Measurements from ENCODE around the gene KRT10.

Gene KRT10

DNA sequence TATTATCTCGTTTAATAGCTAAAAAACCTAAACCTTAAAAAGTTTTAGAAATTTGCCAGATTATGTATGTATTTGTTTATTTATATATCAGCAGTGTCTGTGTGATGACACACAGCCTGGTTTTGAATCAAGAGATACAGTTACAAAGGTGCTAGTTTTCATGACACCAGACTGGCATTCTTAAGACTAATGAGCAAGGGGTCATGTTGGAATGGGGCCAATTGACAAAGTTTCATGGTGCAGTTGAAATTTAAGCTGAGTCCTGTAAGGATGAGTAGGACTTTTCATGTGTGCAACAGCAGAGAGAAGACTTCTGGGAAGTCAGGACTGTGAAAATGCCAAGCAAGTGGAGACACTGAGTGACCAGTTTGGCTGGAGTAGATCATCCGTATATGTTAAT lies 3.2 kb upstream of the KRT10 start:
- TF ChIP-seq CTCF (IDR thresholded peaks at IDR 0.05; ENCODE audit: low read depth, low read length, missing control alignments) = no peak
- in situ Hi-C loops (cut with HindIII; ENCODE audit: low sequenced_read_pairs) = no loop called here
- H3K4me3 ChIP-seq (ENCODE audit: low read depth, low read length) = no peak overlapping the region
- no peak for DNase-seq (ENCODE audit: low read depth)

DNA sequence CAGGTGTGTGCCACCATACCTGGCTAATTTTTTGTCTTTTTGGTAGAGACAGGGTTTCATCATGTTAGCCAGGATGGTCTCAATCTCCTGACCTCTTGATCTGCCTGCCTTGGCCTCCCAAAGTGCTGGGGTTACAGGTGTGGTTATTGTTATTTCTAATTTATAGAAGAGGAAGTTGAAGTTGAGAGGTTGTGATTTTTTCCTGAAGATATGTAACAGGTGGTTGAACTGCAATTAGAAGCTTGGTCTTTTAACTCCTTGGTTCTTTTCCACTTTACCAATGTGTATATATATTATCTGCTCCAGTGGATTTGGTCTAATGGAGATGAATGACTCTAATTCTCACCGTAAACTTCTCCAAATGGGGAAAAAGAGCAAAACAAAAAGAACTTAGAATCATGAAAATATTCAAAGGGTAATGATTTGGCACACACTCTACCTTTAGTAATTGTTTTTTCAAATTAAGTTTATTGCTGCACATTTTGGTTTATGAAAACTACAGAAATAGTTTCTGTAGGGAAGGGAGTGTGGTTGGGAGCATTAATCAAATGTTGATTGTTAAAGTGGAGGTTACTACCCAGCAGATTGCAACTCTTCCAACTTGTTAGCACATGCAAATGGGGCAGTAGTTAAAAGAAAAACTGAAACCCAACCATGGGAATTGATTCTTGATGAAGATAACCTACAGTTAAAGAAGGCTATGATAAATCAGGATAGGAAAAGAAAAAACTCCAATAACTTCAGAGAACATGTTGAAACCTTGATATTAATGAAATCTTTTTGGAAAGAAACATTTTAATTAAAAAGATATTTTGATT lies 1.8 kb upstream of the KRT10 start:
- in situ Hi-C loops (cut with HindIII; ENCODE audit: low sequenced_read_pairs) = no loop called here
- H3K4me3 ChIP-seq (ENCODE audit: low read depth, low read length) = no peak overlapping the region
- no peak for DNase-seq (ENCODE audit: low read depth)
- no peak for TF ChIP-seq CTCF (IDR thresholded peaks at IDR 0.05; ENCODE audit: low read depth, low read length, missing control alignments)

DNA sequence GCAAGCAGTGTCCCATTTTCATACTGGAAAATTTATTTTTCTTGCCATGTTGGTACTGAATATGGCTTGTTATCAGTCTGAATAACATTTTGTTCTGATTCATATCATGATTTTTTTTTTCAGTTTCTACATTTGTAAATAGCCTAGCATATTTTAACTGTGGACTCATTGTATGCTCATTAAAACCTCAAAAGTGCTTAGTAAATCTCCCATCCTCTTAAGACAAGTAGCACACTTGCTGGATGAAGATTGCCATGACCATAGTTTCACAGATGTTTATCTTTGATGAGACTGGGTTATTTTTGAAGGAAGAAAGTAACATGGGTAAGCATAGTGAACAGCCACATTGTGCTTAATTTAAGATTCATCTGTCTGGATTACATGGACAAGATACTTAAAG lies 878 bp downstream of the KRT10 start:
- TF ChIP-seq CTCF (IDR thresholded peaks at IDR 0.05; ENCODE audit: low read depth, low read length, missing control alignments) = no peak
- no peak overlapping the region for H3K4me3 ChIP-seq (ENCODE audit: low read depth, low read length)
- no peak for DNase-seq (ENCODE audit: low read depth)
- in situ Hi-C loops (cut with HindIII; ENCODE audit: low sequenced_read_pairs) = no loop called here

GRCh38 chr17:40820228-40820838 lies 2.1 kb downstream of the KRT10 start:
- TF ChIP-seq CTCF (IDR thresholded peaks at IDR 0.05; ENCODE audit: low read depth, low read length, missing control alignments) = no peak
- DNase-seq (ENCODE audit: low read depth) = no peak
- in situ Hi-C loops (cut with HindIII; ENCODE audit: low sequenced_read_pairs) = no loop called here
- no peak overlapping the region for H3K4me3 ChIP-seq (ENCODE audit: low read depth, low read length)

GRCh38 chr17:40819528-40820125 lies 2.8 kb downstream of the KRT10 start:
- peak overlapping the region; percentile 58 for H3K4me3 ChIP-seq (ENCODE audit: low read depth, low read length)
- in situ Hi-C loops (cut with HindIII; ENCODE audit: low sequenced_read_pairs) = no loop called here
- TF ChIP-seq CTCF (IDR thresholded peaks at IDR 0.05; ENCODE audit: low read depth, low read length, missing control alignments) = no peak
- no peak for DNase-seq (ENCODE audit: low read depth)

GRCh38 chr17:40818733-40819527 lies 3.5 kb downstream of the KRT10 start:
- no peak for TF ChIP-seq CTCF (IDR thresholded peaks at IDR 0.05; ENCODE audit: low read depth, low read length, missing control alignments)
- DNase-seq (ENCODE audit: low read depth) = peak; percentile 37
- H3K4me3 ChIP-seq (ENCODE audit: low read depth, low read length) = peak overlapping the region; percentile 58
- in situ Hi-C loops (cut with HindIII; ENCODE audit: low sequenced_read_pairs) = no loop called here

Data from astrocyte of the cerebellum (primary cell).